Keratinocyte (primary cell): ENCODE results near the gene ATRX.
"Not testable (repeated sequence)": the region's sequence is repeated elsewhere in the genome, so short reads cannot be mapped to it uniquely, and the experiment has no call there.

Experiments used
- CTCF ChIP-seq, 3 experiments: IDR thresholded peaks in 1 of 3; conservative IDR thresholded peaks in 1 of 3; optimal IDR thresholded peaks in 1 of 3; 2 replicates in 2 of 3; 3 replicates in 1 of 3; pipeline versions ENCODE3 to v1.5.1; 2011; ENCODE audit warnings: low read length in 3 of 3, mild to moderate bottlenecking in 3 of 3, moderate library complexity in 2 of 3, control low read depth in 1 of 3, inconsistent platforms in 1 of 3; ENCODE audit not compliant: insufficient read depth in 2 of 3; ENCODE audit errors: extremely low read depth in 1 of 3
- EZH2 ChIP-seq: IDR thresholded peaks from one replicate; pipeline ENCODE4 v1.6.1; 2012; ENCODE audit warnings: inconsistent platforms, mild to moderate bottlenecking, low read length, moderate library complexity

- TF ChIP-seq EZH2; CTCF (optimal IDR thresholded peaks at IDR 0.05 in 1 of 3, IDR thresholded peaks at IDR 0.05 in 1 of 3, conservative IDR thresholded peaks at IDR 0.05 in 1 of 3; ENCODE audit: extremely low read depth in 1 of 3, insufficient read depth in 2 of 3, low read length in 3 of 3): not testable (repeated sequence)
These were observed 19.8 kb downstream of the ATRX start for GRCh38 chrX:77766212-77766611.
